ENCODE data around the gene SHISA5.

The SHISA5 gene

DNA sequence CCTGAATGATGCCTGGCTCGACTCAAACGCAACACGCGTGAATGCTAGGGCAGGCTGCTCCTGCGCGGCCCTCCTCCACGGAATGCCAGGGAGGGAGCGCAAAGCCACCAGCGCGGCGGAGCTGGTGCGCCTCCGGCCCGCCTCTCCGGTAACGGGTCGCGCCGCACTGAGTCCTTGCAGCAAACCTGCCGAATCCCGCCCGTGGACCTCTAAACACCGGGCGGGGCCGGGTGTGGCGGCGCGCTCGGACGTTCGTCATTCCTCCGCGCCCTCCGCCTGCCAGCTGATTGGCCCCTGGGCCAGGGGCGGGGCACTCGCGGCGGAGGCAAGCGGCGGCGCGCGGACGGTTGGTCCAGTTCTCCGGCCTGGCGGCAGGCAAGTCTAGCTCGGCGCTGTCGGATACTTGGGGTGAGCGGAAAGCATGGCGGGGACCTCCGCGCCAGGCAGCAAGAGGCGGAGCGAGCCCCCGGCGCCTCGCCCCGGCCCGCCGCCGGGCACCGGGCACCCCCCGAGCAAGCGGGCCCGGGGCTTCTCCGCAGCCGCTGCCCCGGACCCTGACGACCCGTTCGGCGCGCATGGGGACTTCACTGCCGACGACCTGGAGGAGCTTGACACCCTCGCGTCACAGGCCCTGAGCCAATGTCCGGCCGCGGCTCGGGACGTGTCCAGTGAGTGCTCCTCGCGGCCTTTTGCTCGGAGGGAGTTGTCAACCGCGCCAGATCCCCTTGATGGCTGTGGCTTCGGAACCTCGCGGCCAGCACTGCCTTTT is 57.4 kb downstream of the SHISA5 start, which contains the start of gene ATRIP:
Gene ATRIP (plus strand): TSS at position 313 of the 769 bp plus-strand sequence. CDS start 109 bp downstream, at position 422.
- Histone ChIP-seq H3K27ac (no peak within 1 kb of the TSS), H3K4me3 (peak within 1 kb of the TSS; percentile 77), H3K9me3 (ENCODE audit: low read depth, low read length) (no peaks in the 10 kb centered on the region), H3K9ac (ENCODE audit: insufficient read length) (peak within 1 kb of the TSS; percentile 61), H3K36me3 (ENCODE audit: insufficient read depth, low read length) (peaks cover 5% of the 10 kb centered on the region; the same call in 1 of the 2 replicates)
- TF ChIP-seq POLR2AphosphoS5 (IDR thresholded peaks at IDR 0.05; ENCODE audit: borderline replicate concordance, low read depth, low read length) (peak; percentile 86), EZH2 (IDR thresholded peaks at IDR 0.05) (no peak)
- no peak for DNase-seq (ENCODE audit: low read depth, low spot score)

DNA sequence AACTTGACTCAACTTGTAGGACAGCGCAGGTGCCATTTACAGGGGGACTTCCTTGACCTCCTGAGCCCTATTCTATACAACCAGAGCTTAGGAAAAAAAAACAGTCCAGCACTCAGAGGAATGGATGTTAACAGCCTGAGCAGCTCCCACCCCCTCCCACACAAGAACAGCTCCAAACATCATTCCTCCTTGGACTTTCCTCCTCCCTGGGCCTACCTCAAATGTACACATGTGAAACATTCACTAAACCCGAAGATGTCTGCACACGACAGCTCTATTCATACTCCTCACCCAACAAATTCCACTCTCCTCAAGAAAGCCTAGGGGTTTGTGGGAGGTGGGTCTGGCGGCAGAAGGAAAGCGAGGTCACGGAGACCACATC is 57.9 kb downstream of the SHISA5 start:
- no peaks in the 10 kb centered on the region for H3K9me3 ChIP-seq (ENCODE audit: low read depth, low read length)
- no peak for TF ChIP-seq EZH2 (IDR thresholded peaks at IDR 0.05)
- no peak for TF ChIP-seq FOXP2 (optimal IDR thresholded peaks at IDR 0.05; ENCODE audit: control extremely low read depth, extremely low read length, insufficient read depth)
- TF ChIP-seq POLR2AphosphoS5 (IDR thresholded peaks at IDR 0.05; ENCODE audit: borderline replicate concordance, low read depth, low read length), result no peak
- no peak for DNase-seq (ENCODE audit: low read depth, low spot score)
- H3K36me3 ChIP-seq (ENCODE audit: insufficient read depth, low read length), result peaks cover 5% of the 10 kb centered on the region; the same call in 1 of the 2 replicates
- H3K4me3 ChIP-seq, result peak overlapping the region; percentile 77
- H3K9ac ChIP-seq (ENCODE audit: insufficient read length), result peak overlapping the region; percentile 61
- no peak overlapping the region for H3K27ac ChIP-seq

DNA sequence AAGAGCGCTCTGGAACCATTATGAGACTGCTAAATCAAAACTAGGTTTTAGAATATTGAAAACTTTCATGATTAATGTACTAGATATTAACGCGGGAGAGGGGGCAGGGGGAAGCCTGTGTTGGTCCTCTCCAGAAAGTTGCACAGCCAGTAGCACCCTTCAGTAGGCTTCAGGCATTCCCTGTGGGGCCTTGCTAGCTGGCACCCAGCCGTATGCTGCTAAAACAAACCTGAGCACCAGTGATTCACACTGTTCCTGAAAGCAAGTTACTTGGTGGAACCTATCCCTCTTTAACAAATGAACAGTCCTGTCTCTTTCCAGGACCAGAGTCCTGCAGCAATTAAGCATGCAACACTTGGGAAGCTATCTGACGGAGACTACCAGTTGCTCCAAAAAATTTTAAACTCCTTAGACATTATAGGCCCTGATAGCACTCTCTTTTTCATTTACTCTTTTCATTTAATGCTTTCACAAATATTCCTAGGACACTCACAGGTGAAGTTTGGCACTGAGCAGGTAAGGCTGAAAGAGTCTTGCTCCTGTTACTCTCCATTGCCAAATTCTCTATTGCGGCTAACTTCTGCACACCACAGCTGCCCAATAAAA is 58.6 kb downstream of the SHISA5 start:
- Histone ChIP-seq H3K9ac (ENCODE audit: insufficient read length) (no peak overlapping the region), H3K27ac (no peak overlapping the region), H3K36me3 (ENCODE audit: insufficient read depth, low read length) (peaks cover 5% of the 10 kb centered on the region; the same call in 1 of the 2 replicates), H3K4me3 (peak overlapping the region; percentile 77), H3K9me3 (ENCODE audit: low read depth, low read length) (no peaks in the 10 kb centered on the region)
- no peak for DNase-seq (ENCODE audit: low read depth, low spot score)
- TF ChIP-seq FOXP2 (optimal IDR thresholded peaks at IDR 0.05; ENCODE audit: control extremely low read depth, extremely low read length, insufficient read depth), result no peak
- no peak for TF ChIP-seq POLR2AphosphoS5 (IDR thresholded peaks at IDR 0.05; ENCODE audit: borderline replicate concordance, low read depth, low read length)
- TF ChIP-seq EZH2 (IDR thresholded peaks at IDR 0.05), result no peak

DNA sequence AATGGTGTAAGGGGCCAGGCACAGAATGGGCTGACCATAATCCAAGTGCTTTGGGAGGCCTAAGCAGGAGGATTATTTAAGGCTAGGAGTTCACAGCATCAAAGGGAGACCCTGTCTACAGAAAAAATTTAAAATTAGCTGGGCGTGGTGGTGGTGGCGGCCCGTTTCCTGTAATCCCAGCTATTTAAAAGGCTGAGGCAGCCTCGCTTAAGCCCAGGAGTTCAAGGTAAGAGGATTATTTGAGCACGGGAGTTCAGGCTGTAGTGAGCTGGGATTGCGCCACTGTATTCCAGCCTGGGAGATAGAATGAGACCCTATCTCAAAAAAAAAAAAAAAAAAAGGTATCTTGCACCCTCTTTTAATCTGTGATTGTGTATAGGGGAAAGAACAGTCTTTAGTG is 62.0 kb downstream of the SHISA5 start:
- TF ChIP-seq POLR2AphosphoS5 (IDR thresholded peaks at IDR 0.05; ENCODE audit: borderline replicate concordance, low read depth, low read length) (no peak), EZH2 (IDR thresholded peaks at IDR 0.05) (no peak)
- Histone ChIP-seq H3K36me3 (ENCODE audit: insufficient read depth, low read length) (peaks cover 5% of the 10 kb centered on the region; the same call in 1 of the 2 replicates), H3K27ac (no peak overlapping the region), H3K9ac (ENCODE audit: insufficient read length) (no peak overlapping the region), H3K9me3 (ENCODE audit: low read depth, low read length) (no peaks in the 10 kb centered on the region), H3K4me3 (peak overlapping the region; percentile 86; the same call in 1 of the 2 replicates)
- DNase-seq (ENCODE audit: low read depth, low spot score), result no peak

DNA sequence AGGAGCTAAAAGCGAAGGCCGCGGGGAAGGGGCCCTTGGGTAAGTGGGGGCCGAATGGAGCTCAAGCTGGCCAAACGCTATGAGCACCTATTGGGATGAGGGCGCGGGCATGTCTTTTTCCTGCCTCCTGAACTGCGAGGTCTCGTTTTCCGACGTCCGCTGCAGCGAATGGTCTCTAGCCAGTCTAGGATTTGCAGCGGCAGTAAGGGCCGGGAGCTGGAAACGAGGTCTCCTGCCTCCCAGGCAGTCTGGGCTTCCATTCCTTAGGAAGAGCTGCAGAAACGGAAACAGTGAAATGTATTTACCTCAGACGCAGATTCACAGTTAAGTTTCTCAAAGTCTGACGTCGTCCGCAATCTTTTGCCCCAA is 63.4 kb downstream of the SHISA5 start:
- Histone ChIP-seq H3K9ac (ENCODE audit: insufficient read length) (peak overlapping the region; percentile 81), H3K27ac (no peak overlapping the region), H3K36me3 (ENCODE audit: insufficient read depth, low read length) (peaks cover 5% of the 10 kb centered on the region; the same call in 1 of the 2 replicates), H3K9me3 (ENCODE audit: low read depth, low read length) (no peaks in the 10 kb centered on the region), H3K4me3 (peak overlapping the region; percentile 86)
- TF ChIP-seq POLR2AphosphoS5 (IDR thresholded peaks at IDR 0.05; ENCODE audit: borderline replicate concordance, low read depth, low read length), result no peak
- TF ChIP-seq EZH2 (IDR thresholded peaks at IDR 0.05), result no peak
- no peak for TF ChIP-seq FOXP2 (optimal IDR thresholded peaks at IDR 0.05; ENCODE audit: control extremely low read depth, extremely low read length, insufficient read depth)
- DNase-seq (ENCODE audit: low read depth, low spot score), result no peak

DNA sequence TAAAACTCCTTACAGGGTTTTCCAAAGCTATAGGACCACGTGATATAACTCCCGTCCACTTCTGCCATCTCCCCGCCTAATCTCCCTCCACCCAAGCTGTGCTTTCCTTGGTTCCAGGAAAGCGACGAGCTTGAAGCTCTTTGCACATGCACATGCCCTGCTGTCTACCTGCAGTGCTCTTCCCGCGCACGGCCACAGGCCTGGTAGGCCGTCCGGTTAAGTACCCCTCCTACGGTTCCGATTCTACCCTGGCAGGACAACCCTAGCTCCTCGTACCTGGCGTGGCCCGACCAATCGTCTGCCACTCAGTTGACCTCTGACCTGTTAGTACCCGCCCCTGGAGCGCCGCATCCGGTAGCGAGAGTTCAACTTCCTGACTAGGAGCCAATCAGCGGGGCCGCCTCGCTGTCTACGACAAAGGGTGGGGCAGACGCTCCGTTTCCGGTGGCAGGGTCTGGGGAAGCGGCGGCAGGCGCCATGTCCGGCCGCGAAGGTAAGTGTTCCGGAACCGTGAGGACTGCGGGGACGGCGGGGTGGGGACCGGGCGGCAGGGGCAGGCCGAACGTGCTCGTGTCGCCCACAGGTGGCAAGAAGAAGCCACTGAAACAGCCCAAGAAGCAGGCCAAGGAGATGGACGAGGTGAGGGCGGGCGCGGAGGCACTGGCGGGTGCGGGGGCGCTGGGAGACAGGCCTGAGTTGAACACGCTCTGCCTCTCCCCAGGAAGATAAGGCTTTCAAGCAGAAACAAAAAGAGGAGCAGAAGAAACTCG is 64.0 kb downstream of the SHISA5 start, which contains the start of the genes CCDC51 and TMA7:
Gene CCDC51 (minus strand): TSS at position 300 of the 770 bp plus-strand sequence. CDS start 4,991 bp downstream, outside the sequence.
Gene TMA7 (plus strand): TSS at position 438 of the 770 bp plus-strand sequence. CDS start 40 bp downstream, at position 478.
- H3K27ac ChIP-seq, result no peak within 1 kb of the TSS
- H3K4me3 ChIP-seq, result peak within 1 kb of the TSS; percentile 86
- peaks cover 5% of the 10 kb centered on the region; the same call in 1 of the 2 replicates for H3K36me3 ChIP-seq (ENCODE audit: insufficient read depth, low read length)
- H3K9me3 ChIP-seq (ENCODE audit: low read depth, low read length), result no peaks in the 10 kb centered on the region
- no peak for TF ChIP-seq FOXP2 (optimal IDR thresholded peaks at IDR 0.05; ENCODE audit: control extremely low read depth, extremely low read length, insufficient read depth)
- TF ChIP-seq POLR2AphosphoS5 (IDR thresholded peaks at IDR 0.05; ENCODE audit: borderline replicate concordance, low read depth, low read length), result peak; percentile 77; the same call in 1 of the 2 replicates
- peak; percentile 53 for DNase-seq (ENCODE audit: low read depth, low spot score)
- H3K9ac ChIP-seq (ENCODE audit: insufficient read length), result peak within 1 kb of the TSS; percentile 81

DNA sequence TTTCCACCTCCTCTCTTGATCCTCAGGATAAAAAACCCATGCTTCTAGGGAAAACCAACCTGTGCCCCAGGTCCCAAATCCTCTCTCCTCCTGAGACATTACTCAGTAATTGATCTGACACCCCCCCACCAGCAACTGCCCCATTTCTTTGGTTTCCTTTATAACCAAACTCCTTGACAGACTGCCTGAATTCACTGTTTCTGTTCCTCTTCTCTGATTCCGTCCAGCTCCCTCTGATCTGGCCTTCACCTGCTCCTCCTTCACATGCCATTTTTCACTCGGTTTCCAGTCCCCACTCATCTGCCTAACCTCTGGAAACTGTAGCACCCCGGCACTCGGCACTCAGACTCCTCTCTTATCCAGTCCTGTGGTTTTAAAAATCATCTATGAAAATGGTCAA is 66.2 kb downstream of the SHISA5 start:
- TF ChIP-seq FOXP2 (optimal IDR thresholded peaks at IDR 0.05; ENCODE audit: control extremely low read depth, extremely low read length, insufficient read depth), result no peak
- no peak for TF ChIP-seq EZH2 (IDR thresholded peaks at IDR 0.05)
- no peak for TF ChIP-seq POLR2AphosphoS5 (IDR thresholded peaks at IDR 0.05; ENCODE audit: borderline replicate concordance, low read depth, low read length)
- no peak overlapping the region for H3K4me3 ChIP-seq
- H3K9me3 ChIP-seq (ENCODE audit: low read depth, low read length), result no peaks in the 10 kb centered on the region
- no peak for DNase-seq (ENCODE audit: low read depth, low spot score)
- H3K9ac ChIP-seq (ENCODE audit: insufficient read length), result no peak overlapping the region
- peaks cover 5% of the 10 kb centered on the region; the same call in 1 of the 2 replicates for H3K36me3 ChIP-seq (ENCODE audit: insufficient read depth, low read length)
- no peak overlapping the region for H3K27ac ChIP-seq

DNA sequence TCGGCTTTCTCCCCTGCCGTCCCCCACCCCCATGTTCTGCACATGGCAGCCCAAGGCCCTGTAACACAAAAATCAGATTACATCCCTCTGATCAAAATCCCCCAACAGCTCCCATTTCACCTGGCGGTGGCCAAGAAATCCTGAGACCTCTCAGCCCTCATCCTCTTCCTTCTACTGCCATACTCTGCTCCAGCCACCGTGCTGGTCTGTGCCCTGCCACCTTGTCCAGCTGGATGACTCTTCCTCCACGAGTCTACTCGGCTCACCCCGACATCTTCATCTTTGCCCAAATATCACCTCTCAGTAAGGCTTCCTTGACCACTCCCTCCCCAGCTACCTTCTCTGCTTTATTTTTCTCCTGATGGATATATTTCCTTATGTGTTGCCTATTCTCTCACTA is 67.1 kb downstream of the SHISA5 start:
- Histone ChIP-seq H3K36me3 (ENCODE audit: insufficient read depth, low read length) (peaks cover 2% of the 10 kb centered on the region; the same call in 1 of the 2 replicates), H3K27ac (no peak overlapping the region), H3K9ac (ENCODE audit: insufficient read length) (no peak overlapping the region), H3K4me3 (no peak overlapping the region), H3K9me3 (ENCODE audit: low read depth, low read length) (no peaks in the 10 kb centered on the region)
- no peak for TF ChIP-seq FOXP2 (optimal IDR thresholded peaks at IDR 0.05; ENCODE audit: control extremely low read depth, extremely low read length, insufficient read depth)
- TF ChIP-seq EZH2 (IDR thresholded peaks at IDR 0.05), result no peak
- TF ChIP-seq POLR2AphosphoS5 (IDR thresholded peaks at IDR 0.05; ENCODE audit: borderline replicate concordance, low read depth, low read length), result no peak
- DNase-seq (ENCODE audit: low read depth, low spot score), result no peak

Data from SK-N-MC (cell line).